Peyer's patch (tissue), 4 donors: ENCODE results near the gene DACH1. TPM values are rescaled to one million over a fixed set of nuclear protein-coding genes. Genes with fewer than 3 reads are reported as not detected.

ENCODE experiments used
- DNase-seq, 3 donors: peaks; one replicate each; pipeline ENCODE4 v3.0.0-alpha.2; 2017 to 2019
- H3K27ac ChIP-seq, 4 donors: fragments of 200-600 bp; sonication (generic); one replicate each; pipeline ENCODE4 v1.5.1; 2016 to 2019
- H3K27me3 ChIP-seq, 2 donors: fragments of 200-600 bp; sonication (generic); one replicate each; pipeline ENCODE4 v1.5.1; 2019
- H3K36me3 ChIP-seq, 3 donors: fragments of 200-600 bp; sonication (generic); one replicate each; pipeline ENCODE4 v1.5.1; 2016 to 2019
- H3K4me1 ChIP-seq, 4 donors: fragments of 200-600 bp; sonication (generic); one replicate each; pipeline ENCODE4 v1.5.1; 2016 to 2019
- H3K4me3 ChIP-seq, 4 donors: fragments of 200-600 bp; sonication (generic); 1 replicate in 3 of 4; 2 replicates in 1 of 4; pipeline ENCODE4 v1.5.1; 2016 to 2019; ENCODE audit warnings: mild to moderate bottlenecking in 1 of 4
- H3K9me3 ChIP-seq, 4 donors: fragments of 200-600 bp; sonication (generic); one replicate each; pipeline ENCODE4 v1.5.1; 2016 to 2019; ENCODE audit warnings: mild to moderate bottlenecking in 1 of 4
- POLR2A ChIP-seq, 2 donors: fragments of 450-650 bp; IDR thresholded peaks; one replicate each; pipeline ENCODE4 v1.5.1; 2017; ENCODE audit warnings: antibody characterized with exemption in 2 of 2, mild to moderate bottlenecking in 2 of 2, moderate library complexity in 2 of 2
- total RNA-seq, 4 donors: library from RNA; depleted of rRNA; stranded (reverse); fragments of >200 nt; gene quantifications; one replicate each; pipeline ENCODE4 v1.1.0, GENCODE V29; 2016
- TF ChIP-seq, protein P1 (sequence below), 6 experiments: fragments of 450-650 bp in 4 of 6; fragments of 200-600 bp in 2 of 6; sonication (generic) in 1 of 6; IDR thresholded peaks; one replicate each; pipeline ENCODE4 v1.5.1; 2017 to 2019; ENCODE audit warnings: antibody characterized with exemption in 6 of 6, mild to moderate bottlenecking in 3 of 6, moderate library complexity in 1 of 6

Gene DACH1
- total RNA-seq, 4 donors from 2014 or later, result 15.2 to 63.5 (median 24.4) TPM

DNA sequence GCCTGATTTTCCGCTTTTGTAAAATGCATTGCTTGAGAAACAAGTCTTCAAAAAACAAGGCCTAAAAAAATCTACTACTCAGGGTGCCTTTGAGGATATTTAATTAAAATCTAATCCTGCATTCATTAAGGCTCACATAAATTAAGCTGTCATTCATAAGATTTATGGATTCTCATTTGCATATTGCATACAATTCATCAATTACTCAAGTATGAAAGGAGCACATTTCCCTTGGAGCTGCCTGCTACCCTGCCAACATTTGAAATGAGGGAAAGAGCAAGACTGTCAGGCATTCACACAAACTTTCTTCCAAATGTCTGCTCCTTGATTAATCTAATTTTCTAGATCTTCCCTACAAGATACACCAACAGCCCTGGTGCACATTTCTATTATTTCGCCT lies 140.0 kb downstream of the DACH1 start:
- no peak for DNase-seq
- H3K9me3 ChIP-seq, result no peaks in the 10 kb centered on the region
- no peak overlapping the region for H3K4me3 ChIP-seq
- H3K4me1 ChIP-seq, result no peaks in the 10 kb centered on the region
- H3K27ac ChIP-seq, result no peak overlapping the region
- no peaks in the 10 kb centered on the region for H3K27me3 ChIP-seq
- TF ChIP-seq, protein P1, sequence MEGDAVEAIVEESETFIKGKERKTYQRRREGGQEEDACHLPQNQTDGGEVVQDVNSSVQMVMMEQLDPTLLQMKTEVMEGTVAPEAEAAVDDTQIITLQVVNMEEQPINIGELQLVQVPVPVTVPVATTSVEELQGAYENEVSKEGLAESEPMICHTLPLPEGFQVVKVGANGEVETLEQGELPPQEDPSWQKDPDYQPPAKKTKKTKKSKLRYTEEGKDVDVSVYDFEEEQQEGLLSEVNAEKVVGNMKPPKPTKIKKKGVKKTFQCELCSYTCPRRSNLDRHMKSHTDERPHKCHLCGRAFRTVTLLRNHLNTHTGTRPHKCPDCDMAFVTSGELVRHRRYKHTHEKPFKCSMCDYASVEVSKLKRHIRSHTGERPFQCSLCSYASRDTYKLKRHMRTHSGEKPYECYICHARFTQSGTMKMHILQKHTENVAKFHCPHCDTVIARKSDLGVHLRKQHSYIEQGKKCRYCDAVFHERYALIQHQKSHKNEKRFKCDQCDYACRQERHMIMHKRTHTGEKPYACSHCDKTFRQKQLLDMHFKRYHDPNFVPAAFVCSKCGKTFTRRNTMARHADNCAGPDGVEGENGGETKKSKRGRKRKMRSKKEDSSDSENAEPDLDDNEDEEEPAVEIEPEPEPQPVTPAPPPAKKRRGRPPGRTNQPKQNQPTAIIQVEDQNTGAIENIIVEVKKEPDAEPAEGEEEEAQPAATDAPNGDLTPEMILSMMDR (IDR thresholded peaks at IDR 0.05), result no peak
- TF ChIP-seq POLR2A (IDR thresholded peaks at IDR 0.05), result no peak
- H3K36me3 ChIP-seq, result no peaks in the 10 kb centered on the region

DNA sequence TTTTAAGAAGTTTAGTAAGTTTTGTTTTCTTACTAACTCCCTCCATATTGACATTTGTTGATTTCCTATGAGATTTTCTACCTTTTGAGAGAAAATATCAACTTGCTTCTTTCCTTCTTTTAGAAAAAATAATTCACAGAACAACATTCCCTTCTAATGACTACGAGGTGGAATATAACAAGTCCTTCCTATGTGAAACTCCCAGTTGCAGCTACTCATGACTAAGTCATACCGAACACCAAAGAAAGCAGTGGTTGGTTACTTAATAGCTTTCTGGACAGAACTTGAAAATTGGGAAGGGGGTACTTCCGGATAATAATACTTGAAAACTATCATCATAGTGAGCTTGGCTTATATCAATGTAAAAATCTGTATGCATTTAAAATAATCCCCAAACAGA lies 144.8 kb downstream of the DACH1 start:
- Histone ChIP-seq H3K36me3 (no peaks in the 10 kb centered on the region), H3K27ac (no peak overlapping the region), H3K27me3 (no peaks in the 10 kb centered on the region), H3K4me1 (no peaks in the 10 kb centered on the region), H3K4me3 (no peak overlapping the region), H3K9me3 (no peaks in the 10 kb centered on the region)
- TF ChIP-seq, protein P1 (IDR thresholded peaks at IDR 0.05), result no peak
- no peak for DNase-seq

DNA sequence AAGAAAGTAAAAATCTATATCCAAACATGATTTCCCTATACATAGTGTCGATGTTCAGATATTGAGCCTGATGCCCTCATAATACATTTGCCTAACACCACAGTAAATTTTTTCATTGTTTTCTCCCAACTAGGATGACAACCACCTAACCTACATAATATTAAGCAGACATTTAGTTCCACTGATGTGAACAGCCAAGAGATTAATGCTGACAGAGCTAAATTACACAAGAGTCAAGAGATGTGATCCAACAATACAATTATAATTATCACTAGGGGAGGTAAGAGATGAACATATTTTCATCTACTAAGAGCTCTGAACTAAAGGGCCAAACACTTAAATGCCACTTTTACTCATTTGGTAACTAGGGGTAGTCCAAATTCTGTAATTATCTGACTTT lies 145.9 kb downstream of the DACH1 start:
- no peaks in the 10 kb centered on the region for H3K4me1 ChIP-seq
- no peak overlapping the region for H3K4me3 ChIP-seq
- DNase-seq, result no peak
- no peaks in the 10 kb centered on the region for H3K27me3 ChIP-seq
- H3K9me3 ChIP-seq, result no peaks in the 10 kb centered on the region
- no peak overlapping the region for H3K27ac ChIP-seq
- H3K36me3 ChIP-seq, result no peaks in the 10 kb centered on the region
- TF ChIP-seq, protein P1 (IDR thresholded peaks at IDR 0.05), result no peak
- no peak for TF ChIP-seq POLR2A (IDR thresholded peaks at IDR 0.05)

DNA sequence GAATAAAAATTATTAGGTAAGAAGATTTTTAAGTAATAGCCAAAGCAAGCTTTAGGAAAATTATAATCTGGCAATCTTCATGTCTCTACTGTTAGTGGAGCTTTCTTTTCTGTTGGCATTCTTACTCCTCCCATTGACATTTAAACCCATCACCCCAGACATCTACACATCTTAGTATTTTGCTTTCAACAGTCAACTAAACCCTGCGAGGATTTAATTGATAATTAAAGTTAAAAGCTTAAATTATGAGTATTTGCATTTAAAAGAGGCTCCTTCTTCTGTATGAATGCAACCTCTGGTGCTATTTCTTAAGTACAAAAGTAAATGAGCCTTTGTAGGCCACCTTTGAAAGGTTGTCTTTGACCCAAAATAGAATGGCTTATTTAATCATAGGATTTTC lies 148.1 kb downstream of the DACH1 start:
- Histone ChIP-seq H3K9me3 (no peaks in the 10 kb centered on the region), H3K27ac (no peak overlapping the region), H3K4me1 (no peaks in the 10 kb centered on the region), H3K27me3 (no peaks in the 10 kb centered on the region), H3K4me3 (no peak overlapping the region), H3K36me3 (no peaks in the 10 kb centered on the region)
- no peak for TF ChIP-seq POLR2A (IDR thresholded peaks at IDR 0.05)
- TF ChIP-seq, protein P1 (IDR thresholded peaks at IDR 0.05), result no peak
- DNase-seq, result no peak

DNA sequence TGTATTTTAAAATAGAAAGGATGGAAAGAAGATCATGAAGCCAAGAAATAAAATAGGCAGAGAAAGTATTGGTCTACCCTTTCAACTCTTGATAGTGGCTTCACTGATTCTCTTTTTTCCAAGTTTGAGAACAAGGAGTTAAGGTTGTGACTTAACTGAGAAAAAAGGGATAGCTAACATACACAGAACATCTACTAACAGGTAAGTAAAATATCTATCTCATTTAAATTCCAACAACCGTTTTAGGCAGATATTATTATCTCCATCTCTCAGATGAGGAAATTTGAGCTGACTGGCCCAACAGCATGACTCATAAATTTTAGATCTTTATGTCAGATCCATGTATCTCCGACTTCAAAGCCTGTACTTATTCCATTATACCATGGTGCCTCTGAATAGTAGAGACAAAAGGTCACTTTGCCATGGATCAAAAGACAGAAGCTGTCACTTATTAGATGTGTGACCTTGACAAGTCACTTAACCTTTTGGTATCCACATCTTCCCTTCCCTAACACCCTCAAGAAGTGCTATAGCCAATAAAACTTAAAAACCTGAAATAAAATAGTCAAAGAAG lies 152.1 kb downstream of the DACH1 start:
- no peak for TF ChIP-seq POLR2A (IDR thresholded peaks at IDR 0.05)
- TF ChIP-seq, protein P1 (IDR thresholded peaks at IDR 0.05), result no peak
- DNase-seq, result no peak
- H3K27me3 ChIP-seq, result no peaks in the 10 kb centered on the region
- peaks cover 0 to 10% (median 0%) of the 10 kb centered on the region in 4 donors for H3K4me1 ChIP-seq
- no peak overlapping the region for H3K27ac ChIP-seq
- no peaks in the 10 kb centered on the region for H3K9me3 ChIP-seq
- no peak overlapping the region for H3K4me3 ChIP-seq
- no peaks in the 10 kb centered on the region for H3K36me3 ChIP-seq
